ENCODE data around the gene DCXR.

DNA sequence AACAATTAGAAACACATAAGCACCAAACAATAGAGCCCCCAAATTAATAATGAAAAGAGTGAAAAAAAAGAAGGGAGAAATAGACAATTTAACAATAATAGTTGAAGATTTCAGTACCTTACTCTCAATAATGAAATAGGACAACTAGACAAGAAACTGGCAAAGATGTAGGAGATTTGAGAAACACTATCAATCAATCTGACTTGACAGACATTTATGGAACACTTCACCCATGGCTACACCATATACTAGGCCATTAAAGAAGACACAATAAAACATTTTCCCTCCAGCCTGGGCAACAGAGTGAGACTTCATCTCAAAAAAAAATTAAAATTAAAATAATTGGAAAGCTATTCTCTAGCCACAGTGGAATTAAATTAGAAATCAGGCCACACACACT is 33.1 kb upstream of the DCXR start:
- no peak for TF ChIP-seq POLR2A (IDR thresholded peaks at IDR 0.05; ENCODE audit: extremely low read depth, insufficient read length)
- TF ChIP-seq, protein P1, sequence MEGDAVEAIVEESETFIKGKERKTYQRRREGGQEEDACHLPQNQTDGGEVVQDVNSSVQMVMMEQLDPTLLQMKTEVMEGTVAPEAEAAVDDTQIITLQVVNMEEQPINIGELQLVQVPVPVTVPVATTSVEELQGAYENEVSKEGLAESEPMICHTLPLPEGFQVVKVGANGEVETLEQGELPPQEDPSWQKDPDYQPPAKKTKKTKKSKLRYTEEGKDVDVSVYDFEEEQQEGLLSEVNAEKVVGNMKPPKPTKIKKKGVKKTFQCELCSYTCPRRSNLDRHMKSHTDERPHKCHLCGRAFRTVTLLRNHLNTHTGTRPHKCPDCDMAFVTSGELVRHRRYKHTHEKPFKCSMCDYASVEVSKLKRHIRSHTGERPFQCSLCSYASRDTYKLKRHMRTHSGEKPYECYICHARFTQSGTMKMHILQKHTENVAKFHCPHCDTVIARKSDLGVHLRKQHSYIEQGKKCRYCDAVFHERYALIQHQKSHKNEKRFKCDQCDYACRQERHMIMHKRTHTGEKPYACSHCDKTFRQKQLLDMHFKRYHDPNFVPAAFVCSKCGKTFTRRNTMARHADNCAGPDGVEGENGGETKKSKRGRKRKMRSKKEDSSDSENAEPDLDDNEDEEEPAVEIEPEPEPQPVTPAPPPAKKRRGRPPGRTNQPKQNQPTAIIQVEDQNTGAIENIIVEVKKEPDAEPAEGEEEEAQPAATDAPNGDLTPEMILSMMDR (IDR thresholded peaks at IDR 0.05; ENCODE audit: low read depth, low read length): no peak
- TF ChIP-seq, protein P2, sequence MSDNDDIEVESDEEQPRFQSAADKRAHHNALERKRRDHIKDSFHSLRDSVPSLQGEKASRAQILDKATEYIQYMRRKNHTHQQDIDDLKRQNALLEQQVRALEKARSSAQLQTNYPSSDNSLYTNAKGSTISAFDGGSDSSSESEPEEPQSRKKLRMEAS (IDR thresholded peaks at IDR 0.05; ENCODE audit: low read depth, low read length): no peak
